HFFc6 (cell line): ENCODE data around the gene SBF1. TPM values are rescaled to one million over a fixed set of nuclear protein-coding genes. Genes with fewer than 3 reads are reported as not detected.

Experiments
- DNase-seq: peaks from one replicate; pipeline ENCODE4 v3.0.0-alpha.2; 2018
- H3K27ac Mint-ChIP-seq: 2 replicates; pipeline ENCODE4 v1.8.0; 2020; ENCODE audit warnings: mild to moderate bottlenecking, mixed read lengths
- H3K27me3 Mint-ChIP-seq: 2 replicates; pipeline ENCODE4 v1.8.0; 2021; ENCODE audit warnings: mild to moderate bottlenecking, moderate library complexity, mixed read lengths; ENCODE audit not compliant: insufficient read depth
- H3K36me3 Mint-ChIP-seq: 2 replicates; pipeline ENCODE4 v1.8.0; 2021; ENCODE audit warnings: low read depth, mixed read lengths
- H3K4me1 Mint-ChIP-seq: 2 replicates; pipeline ENCODE4 v1.8.0; 2020; ENCODE audit warnings: low read depth, mixed read lengths
- H3K4me3 Mint-ChIP-seq: 2 replicates; pipeline ENCODE4 v1.8.0; 2020; ENCODE audit warnings: mild to moderate bottlenecking, moderate library complexity, mixed read lengths
- H3K9me3 Mint-ChIP-seq: 2 replicates; pipeline ENCODE4 v1.8.0; 2020; ENCODE audit warnings: mild to moderate bottlenecking, mixed read lengths
- CTCF ChIP-seq: fragments of 200-600 bp; sonication (generic); IDR thresholded peaks from 2 replicates; pipeline ENCODE4 v1.5.0; 2021; ENCODE audit warnings: antibody characterized with exemption, mild to moderate bottlenecking
- total RNA-seq, 6 experiments: library from RNA; stranded (reverse); fragmentation: NEBNext Ultra II Directional; extraction: Animal tissue kit (Norgen Biotek cat#: 25700); gene quantifications; 2 replicates in 1 of 6; 3 replicates in 5 of 6; pipeline ENCODE4 v1.2.3, GENCODE V29; 2021

The SBF1 gene
- total RNA-seq, 6 experiments from 2014 or later, result 63.9 to 76.7 (median 71.2) TPM

- Mint-ChIP-seq H3K4me1 (peaks cover 12% of the 10 kb centered on the region), H3K27ac (no peak overlapping the region), H3K36me3 (no peaks in the 10 kb centered on the region), H3K27me3 (no peaks in the 10 kb centered on the region), H3K4me3 (no peak overlapping the region), H3K9me3 (no peaks in the 10 kb centered on the region)
- DNase-seq, result no peak
- no peak for TF ChIP-seq CTCF
These were observed 30.5 kb upstream of the SBF1 start for GRCh38 chr22:50505276-50505775.

- Mint-ChIP-seq H3K4me3 (no peak overlapping the region), H3K27me3 (no peaks in the 10 kb centered on the region), H3K27ac (no peak overlapping the region), H3K4me1 (peaks cover 9% of the 10 kb centered on the region), H3K9me3 (no peaks in the 10 kb centered on the region), H3K36me3 (no peaks in the 10 kb centered on the region)
- no peak for TF ChIP-seq CTCF
- DNase-seq, result no peak
These were observed 29.8 kb upstream of the SBF1 start for GRCh38 chr22:50504369-50505211.

- Mint-ChIP-seq H3K27me3 (no peaks in the 10 kb centered on the region), H3K36me3 (no peaks in the 10 kb centered on the region), H3K27ac (no peak overlapping the region), H3K4me1 (peaks cover 3% of the 10 kb centered on the region; the same call in 1 of the 2 replicates), H3K4me3 (no peak overlapping the region), H3K9me3 (no peaks in the 10 kb centered on the region)
- DNase-seq, result no peak
- TF ChIP-seq CTCF, result peak; percentile 36
These were observed 28.8 kb upstream of the SBF1 start for GRCh38 chr22:50503475-50504145.

GRCh38 chr22:50502628-50503474 is 28.0 kb upstream of the SBF1 start:
- peaks cover under 1% of the 10 kb centered on the region; the same call in 1 of the 2 replicates for H3K27me3 Mint-ChIP-seq
- no peak for DNase-seq
- no peak overlapping the region for H3K27ac Mint-ChIP-seq
- no peak overlapping the region for H3K4me3 Mint-ChIP-seq
- peaks cover 6% of the 10 kb centered on the region; the same call in 1 of the 2 replicates for H3K4me1 Mint-ChIP-seq
- H3K36me3 Mint-ChIP-seq, result no peaks in the 10 kb centered on the region
- no peaks in the 10 kb centered on the region for H3K9me3 Mint-ChIP-seq
- TF ChIP-seq CTCF, result no peak

- DNase-seq, result no peak
- no peak overlapping the region for H3K27ac Mint-ChIP-seq
- H3K9me3 Mint-ChIP-seq, result no peaks in the 10 kb centered on the region
- H3K27me3 Mint-ChIP-seq, result peaks cover 3% of the 10 kb centered on the region
- H3K4me3 Mint-ChIP-seq, result no peak overlapping the region
- peaks cover 6% of the 10 kb centered on the region; the same call in 1 of the 2 replicates for H3K4me1 Mint-ChIP-seq
- TF ChIP-seq CTCF, result no peak
- no peaks in the 10 kb centered on the region for H3K36me3 Mint-ChIP-seq
These were observed 27.3 kb upstream of the SBF1 start for GRCh38 chr22:50502096-50502495.
